Pancreas (tissue), 10 donors: ENCODE measurements around the gene FCRL6. TPM values are rescaled to one million over a fixed set of nuclear protein-coding genes. Genes with fewer than 3 reads are reported as not detected.

Source experiments
- ATAC-seq, 4 donors: fragments of 200-7000 bp; cut with Tn5 transposase; one replicate each; pipeline versions ENCODE4 v1.8.0 to v1.9.1; 2020; ENCODE audit warnings: mild to moderate bottlenecking in 4 of 4, moderate library complexity in 4 of 4
- DNase-seq, 6 donors: peaks; one replicate each; pipeline ENCODE4 v3.0.0-alpha.2; 2020
- FAIRE-seq: peaks from 2 replicates; lab custom pipeline; 2012; peaks lifted over from hg19 to GRCh38; lab: Jason Lieb, UNC
- H3K27ac ChIP-seq, 4 donors: fragments of 200-600 bp; sonication (generic); 1 replicate in 3 of 4; 2 replicates in 1 of 4; pipeline versions ENCODE4 v1.5.0 to v1.8.0; 2020
- H3K27me3 ChIP-seq, 4 donors: fragments of 200-600 bp; one replicate each; pipeline ENCODE4 v1.8.0; 2021
- H3K36me3 ChIP-seq, 3 donors: fragments of 200-600 bp; sonication (generic) in 1 of 3; one replicate each; pipeline versions ENCODE4 v1.5.0 to v1.8.0; 2020 to 2021
- H3K4me1 ChIP-seq, 3 donors: fragments of 200-600 bp; one replicate each; pipeline ENCODE4 v1.8.0; 2021
- H3K4me3 ChIP-seq, 4 donors: fragments of 200-600 bp; sonication (generic) in 2 of 4; one replicate each; pipeline versions ENCODE4 v1.5.0 to v1.8.0; 2020 to 2021
- H3K9me3 ChIP-seq, 4 donors: fragments of 200-600 bp; one replicate each; pipeline ENCODE4 v1.8.0; 2021
- WGBS, 2 donors: extraction: QIAGEN DNeasy Blood & Tissue Kit; methylation state at CpG; one replicate each; pipeline ENCODE4 v1.1.7; 2013; 5-methylcytosine and 5-hydroxymethylcytosine counted together
- intact Hi-C, 3 donors: fragments of 100-400 bp; cut with DNase I; formaldehyde crosslinking; loops; one replicate each; pipeline versions ENCODE4 v1.11.1 to v1.14.2; 2022
- polyA plus RNA-seq, 2 donors: library from polyadenylated mRNA; stranded (reverse); fragments of 200-250 nt; gene quantifications; one replicate each; pipeline ENCODE4 v1.2.3, GENCODE V29; 2013
- total RNA-seq, 6 donors: library from RNA; stranded (reverse); fragmentation: NEBNext Ultra II Directional in 4 of 6; extraction: Animal tissue kit (Norgen Biotek cat#: 25700) in 4 of 6; gene quantifications; one replicate each; pipeline versions ENCODE4 v1.2.1 to v1.2.4, GENCODE V29; 2021 to 2023
- TF ChIP-seq, protein P1 (sequence below), 4 donors: fragments of 200-600 bp; sonication (generic) in 3 of 4; IDR thresholded peaks; one replicate each; pipeline versions ENCODE4 v1.5.0 to v1.8.0; 2021; ENCODE audit warnings: antibody characterized with exemption in 4 of 4
- donor health status: healthy with polysubstance abuse.
- donor health status: DM: no; HTN: no; CAD: no; lungs with moderate emphysema.
- donor health status: DM: no; HTN: no; CAD: no.
- donor health status: control.
- donor health status: control.
- donor health status: Bipolar disorder and iron deficiency.
- donor health status: DM: yes; HTN: yes; CAD: no.
- donor health status: DM: no; HTN: no; CAD: no.
- donor health status: DM: no; HTN: no; CAD: no.
- donor health status: DM: yes; HTN: yes; CAD: no.

Gene FCRL6
- total and polyA plus RNA-seq, 8 donors, result 0.19 to 0.67 (median 0.31) TPM; not detected in 3

GRCh38 chr1:159856576-159856975 lies 54.4 kb downstream of the FCRL6 start:
- TF ChIP-seq, protein P1, sequence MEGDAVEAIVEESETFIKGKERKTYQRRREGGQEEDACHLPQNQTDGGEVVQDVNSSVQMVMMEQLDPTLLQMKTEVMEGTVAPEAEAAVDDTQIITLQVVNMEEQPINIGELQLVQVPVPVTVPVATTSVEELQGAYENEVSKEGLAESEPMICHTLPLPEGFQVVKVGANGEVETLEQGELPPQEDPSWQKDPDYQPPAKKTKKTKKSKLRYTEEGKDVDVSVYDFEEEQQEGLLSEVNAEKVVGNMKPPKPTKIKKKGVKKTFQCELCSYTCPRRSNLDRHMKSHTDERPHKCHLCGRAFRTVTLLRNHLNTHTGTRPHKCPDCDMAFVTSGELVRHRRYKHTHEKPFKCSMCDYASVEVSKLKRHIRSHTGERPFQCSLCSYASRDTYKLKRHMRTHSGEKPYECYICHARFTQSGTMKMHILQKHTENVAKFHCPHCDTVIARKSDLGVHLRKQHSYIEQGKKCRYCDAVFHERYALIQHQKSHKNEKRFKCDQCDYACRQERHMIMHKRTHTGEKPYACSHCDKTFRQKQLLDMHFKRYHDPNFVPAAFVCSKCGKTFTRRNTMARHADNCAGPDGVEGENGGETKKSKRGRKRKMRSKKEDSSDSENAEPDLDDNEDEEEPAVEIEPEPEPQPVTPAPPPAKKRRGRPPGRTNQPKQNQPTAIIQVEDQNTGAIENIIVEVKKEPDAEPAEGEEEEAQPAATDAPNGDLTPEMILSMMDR (IDR thresholded peaks at IDR 0.05), result no peak
- no peak overlapping the region for H3K27ac ChIP-seq
- FAIRE-seq, result no peak
- no peaks in the 10 kb centered on the region for H3K27me3 ChIP-seq
- peaks cover 0 to 7% (median 6%) of the 10 kb centered on the region in 3 donors for H3K4me1 ChIP-seq
- H3K9me3 ChIP-seq, result no peaks in the 10 kb centered on the region
- no peaks in the 10 kb centered on the region for H3K36me3 ChIP-seq
- ATAC-seq, result no peak
- intact Hi-C loops, result no loop called here
- DNase-seq, result no peak
- 95 to 100% methylated on average over 1 of the region's 1 CpG for WGBS, 2 donors
- no peak overlapping the region for H3K4me3 ChIP-seq

DNA sequence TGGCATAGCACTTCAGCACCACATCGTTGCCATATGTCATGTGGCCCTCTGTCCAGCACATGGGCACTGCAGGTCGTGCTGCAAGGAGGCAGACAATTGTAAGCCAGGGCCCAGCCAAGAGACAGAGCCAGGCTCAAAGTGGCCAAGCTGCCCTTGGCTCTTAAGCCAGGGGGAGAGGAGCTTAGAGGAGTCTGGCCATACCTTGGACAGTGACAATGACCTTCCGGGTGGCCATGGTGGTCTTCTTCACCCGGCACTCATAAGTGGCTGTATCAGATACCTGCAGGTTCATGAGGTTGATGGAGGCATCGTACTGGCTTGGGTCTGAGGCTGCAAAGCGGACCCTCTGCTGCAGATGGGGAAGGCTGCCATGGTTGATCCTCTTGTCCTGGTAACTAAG lies 55.7 kb downstream of the FCRL6 start:
- no peaks in the 10 kb centered on the region for H3K9me3 ChIP-seq
- 90 to 93% methylated on average over 6 of the region's 6 CpGs for WGBS, 2 donors
- H3K4me1 ChIP-seq, result peaks cover 0 to 7% (median 6%) of the 10 kb centered on the region in 3 donors
- no peak overlapping the region for H3K27ac ChIP-seq
- FAIRE-seq, result no peak
- no peak for ATAC-seq
- DNase-seq, result no peak
- no peaks in the 10 kb centered on the region for H3K27me3 ChIP-seq
- H3K36me3 ChIP-seq, result no peaks in the 10 kb centered on the region
- intact Hi-C loops, result no loop called here
- TF ChIP-seq, protein P1 (IDR thresholded peaks at IDR 0.05), result no peak
- no peak overlapping the region for H3K4me3 ChIP-seq

GRCh38 chr1:159859767-159860322 lies 57.7 kb downstream of the FCRL6 start:
- H3K27ac ChIP-seq, result no peak overlapping the region
- ATAC-seq, result no peak
- no peak for FAIRE-seq
- H3K9me3 ChIP-seq, result no peaks in the 10 kb centered on the region
- H3K4me1 ChIP-seq, result no peaks in the 10 kb centered on the region
- no peaks in the 10 kb centered on the region for H3K36me3 ChIP-seq
- TF ChIP-seq, protein P1 (IDR thresholded peaks at IDR 0.05), result no peak
- 66 to 73% methylated on average over 7 of the region's 7 CpGs for WGBS, 2 donors
- DNase-seq, result no peak
- no peaks in the 10 kb centered on the region for H3K27me3 ChIP-seq
- no peak overlapping the region for H3K4me3 ChIP-seq
- intact Hi-C loops, result no loop called here

DNA sequence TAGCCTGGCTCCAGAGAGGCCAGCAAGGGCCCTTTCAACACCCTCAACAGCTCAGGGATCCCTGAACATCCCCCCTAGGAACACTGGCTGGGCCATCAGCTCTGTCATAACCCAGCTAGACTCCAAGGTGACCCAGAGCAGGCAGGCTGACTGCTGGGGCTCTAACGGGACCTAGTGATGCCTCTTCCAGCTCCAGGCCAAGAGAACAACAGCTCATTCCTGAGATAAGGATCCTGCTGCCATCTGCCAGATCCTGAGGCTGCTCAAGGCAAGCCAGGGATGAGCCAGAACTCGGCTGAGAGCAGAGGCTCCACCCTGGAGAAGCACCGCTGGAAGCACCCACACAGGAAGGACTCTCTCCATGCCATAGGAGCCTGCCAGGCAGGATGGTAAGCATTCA lies 58.3 kb downstream of the FCRL6 start:
- Histone ChIP-seq H3K27me3 (no peaks in the 10 kb centered on the region), H3K4me1 (no peaks in the 10 kb centered on the region), H3K27ac (no peak overlapping the region), H3K9me3 (no peaks in the 10 kb centered on the region), H3K4me3 (no peak overlapping the region), H3K36me3 (no peaks in the 10 kb centered on the region)
- WGBS, 2 donors, result 60 to 65% methylated on average over 3 of the region's 3 CpGs
- intact Hi-C loops, result no loop called here
- TF ChIP-seq, protein P1 (IDR thresholded peaks at IDR 0.05), result no peak
- no peak for ATAC-seq
- FAIRE-seq, result no peak
- DNase-seq, result no peak

DNA sequence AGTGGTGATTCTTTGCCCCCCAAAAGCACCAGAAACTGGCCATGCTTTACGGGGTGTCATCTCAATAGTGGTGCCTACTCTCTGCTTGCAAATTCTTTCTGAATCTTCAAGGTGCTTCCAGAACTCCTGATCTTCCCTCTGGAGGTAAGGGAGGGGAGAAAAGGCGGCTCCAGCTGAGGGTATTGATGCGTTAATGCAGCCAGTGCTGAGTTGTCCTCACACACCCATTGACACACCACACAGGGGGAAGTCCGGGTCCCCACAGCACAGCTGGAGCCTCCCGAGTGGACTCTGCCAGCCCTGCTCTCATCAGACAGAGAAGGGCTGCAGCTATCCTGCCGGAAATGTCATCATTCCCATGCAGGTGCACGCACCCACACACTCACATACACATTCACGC lies 59.1 kb downstream of the FCRL6 start:
- no peak for ATAC-seq
- FAIRE-seq, result no peak
- 70 to 77% methylated on average over 8 of the region's 8 CpGs for WGBS, 2 donors
- no peaks in the 10 kb centered on the region for H3K9me3 ChIP-seq
- no peaks in the 10 kb centered on the region for H3K36me3 ChIP-seq
- H3K4me1 ChIP-seq, result no peaks in the 10 kb centered on the region
- DNase-seq, result no peak
- H3K4me3 ChIP-seq, result no peak overlapping the region
- TF ChIP-seq, protein P1 (IDR thresholded peaks at IDR 0.05), result no peak
- intact Hi-C loops, result no loop called here
- no peaks in the 10 kb centered on the region for H3K27me3 ChIP-seq
- no peak overlapping the region for H3K27ac ChIP-seq
